Adipose tissue (tissue), 3 donors: ENCODE results near the gene TCEANC2. TPM values are rescaled to one million over a fixed set of nuclear protein-coding genes. Genes with fewer than 3 reads are reported as not detected.
"Not testable (repeated sequence)": the region's sequence is repeated elsewhere in the genome, so short reads cannot be mapped to it uniquely, and the experiment has no call there.

ENCODE experiments used
- H3K27ac ChIP-seq: one replicate; pipeline ENCODE4 v1.5.1; 2013; ENCODE audit warnings: low read depth, low read length
- WGBS, 3 donors: extraction: QIAGEN DNeasy Blood & Tissue Kit; methylation state at CpG; one replicate each; pipeline ENCODE4 v1.1.7; 2013; 5-methylcytosine and 5-hydroxymethylcytosine counted together
- polyA plus RNA-seq, 3 donors: library from polyadenylated mRNA; stranded (reverse); fragments of 200-250 nt; gene quantifications; one replicate each; pipeline ENCODE4 v1.2.3, GENCODE V29; 2013
- donor health status: healthy with polysubstance abuse.
- donor health status: Bipolar disorder and iron deficiency.
- donor health status: healthy.

TCEANC2 gene
- polyA plus RNA-seq, 3 donors, result 1.4 to 3.8 (median 1.4) TPM

GRCh38 chr1:54019562-54020176, 33.7 kb upstream of the TCEANC2 start:
- not testable (repeated sequence) for H3K27ac ChIP-seq
- 84 to 87% (median 84%) methylated on average over 9 to 10 of the region's 10 CpGs for WGBS, 3 donors

- no peak overlapping the region for H3K27ac ChIP-seq
- 75 to 90% (median 81%) methylated on average over 2 of the region's 2 CpGs for WGBS, 3 donors
These were observed 29.1 kb upstream of the TCEANC2 start for GRCh38 chr1:54024358-54024757.

- not testable (repeated sequence) for H3K27ac ChIP-seq
- WGBS, 3 donors, result 88 to 97% (median 93%) methylated on average over 1 of the region's 1 CpG
These were observed 28.6 kb upstream of the TCEANC2 start for GRCh38 chr1:54024811-54025210.

GRCh38 chr1:54027848-54028247, 25.6 kb upstream of the TCEANC2 start:
- H3K27ac ChIP-seq, result no peak overlapping the region
- WGBS, 3 donors, result 72 to 94% (median 91%) methylated on average over 5 of the region's 5 CpGs

- H3K27ac ChIP-seq, result no peak overlapping the region
- WGBS, 3 donors, result 85 to 93% (median 88%) methylated on average over 3 of the region's 3 CpGs
These were observed 24.8 kb upstream of the TCEANC2 start for GRCh38 chr1:54028306-54029251.

- no peak overlapping the region for H3K27ac ChIP-seq
These were observed 15.9 kb upstream of the TCEANC2 start for GRCh38 chr1:54037476-54037875.

GRCh38 chr1:54041806-54042205, 11.6 kb upstream of the TCEANC2 start:
- 0 to 19% (median 8%) methylated on average over 1 of the region's 1 CpG for WGBS, 3 donors
- no peak overlapping the region for H3K27ac ChIP-seq

GRCh38 chr1:54045496-54045895, 7.9 kb upstream of the TCEANC2 start:
- 88 to 91% (median 91%) methylated on average over 2 of the region's 2 CpGs for WGBS, 3 donors
- H3K27ac ChIP-seq, result no peak overlapping the region

- WGBS, 3 donors, result 63 to 82% (median 81%) methylated on average over 7 of the region's 7 CpGs
- no peak overlapping the region for H3K27ac ChIP-seq
These were observed 6.6 kb upstream of the TCEANC2 start for GRCh38 chr1:54046671-54047383.

GRCh38 chr1:54047384-54048305, 5.8 kb upstream of the TCEANC2 start:
- no peak overlapping the region for H3K27ac ChIP-seq
- WGBS, 3 donors, result 67 to 70% (median 70%) methylated on average over 5 of the region's 5 CpGs

- H3K27ac ChIP-seq, result not testable (repeated sequence)
- 96 to 98% (median 96%) methylated on average over 12 of the region's 12 CpGs for WGBS, 3 donors
These were observed 3.0 kb upstream of the TCEANC2 start for GRCh38 chr1:54050435-54050834.

GRCh38 chr1:54051933-54052430, 1.4 kb upstream of the TCEANC2 start:
- 2 to 3% (median 3%) methylated on average over 8 of the region's 8 CpGs for WGBS, 3 donors
- H3K27ac ChIP-seq, result no peak overlapping the region

- 0% methylated on average over 23 of the region's 23 CpGs for WGBS, 3 donors
These were observed 926 bp upstream of the TCEANC2 start for GRCh38 chr1:54052431-54052933.

GRCh38 chr1:54053745-54054437, 483 bp downstream of the TCEANC2 start:
- 3 to 10% (median 5%) methylated on average over 21 of the region's 21 CpGs for WGBS, 3 donors
- H3K27ac ChIP-seq, result peak overlapping the region; percentile 68

More at GRCh38 chr1:54052431-54052933, 926 bp upstream of the TCEANC2 start:
- peak overlapping the region; percentile 90 for H3K27ac ChIP-seq

- WGBS, 3 donors, result 26 to 48% (median 34%) methylated on average over 5 of the region's 5 CpGs
These were observed 986 bp downstream of the TCEANC2 start for GRCh38 chr1:54054438-54054749.

GRCh38 chr1:54064299-54064698, 10.9 kb downstream of the TCEANC2 start:
- 86 to 98% (median 96%) methylated on average over 5 of the region's 5 CpGs for WGBS, 3 donors

More at GRCh38 chr1:54054438-54054749, 986 bp downstream of the TCEANC2 start:
- H3K27ac ChIP-seq, result no peak overlapping the region

GRCh38 chr1:54069791-54070170, 16.4 kb downstream of the TCEANC2 start:
- no peak overlapping the region for H3K27ac ChIP-seq
- WGBS, 3 donors, result 50 to 57% (median 53%) methylated on average over 1 of the region's 1 CpG

More at GRCh38 chr1:54064299-54064698, 10.9 kb downstream of the TCEANC2 start:
- no peak overlapping the region for H3K27ac ChIP-seq
